IPS-NIHi7 (cell line): ENCODE measurements around the gene PLAC9.
"Not testable (repeated sequence)": the region's sequence is repeated elsewhere in the genome, so short reads cannot be mapped to it uniquely, and the experiment has no call there.

ENCODE experiments used
- DNase-seq: peaks from one replicate; pipeline ENCODE4 v3.0.0; 2012; ENCODE audit warnings: mixed read lengths; ENCODE audit errors: extremely low spot score

Gene PLAC9, protein sequence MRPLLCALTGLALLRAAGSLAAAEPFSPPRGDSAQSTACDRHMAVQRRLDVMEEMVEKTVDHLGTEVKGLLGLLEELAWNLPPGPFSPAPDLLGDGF

GRCh38 chr10:80132299-80133139 lies at the start of gene PLAC9:
Gene PLAC9 (plus strand): TSS chr10:80132730. CDS start chr10:80132763, 33 bp downstream.
- peak; percentile 54 for DNase-seq

GRCh38 chr10:80090121-80090520 lies 42.4 kb upstream of the PLAC9 start:
- DNase-seq, result no peak

GRCh38 chr10:80094231-80094630 lies 38.3 kb upstream of the PLAC9 start:
- DNase-seq, result no peak

DNA sequence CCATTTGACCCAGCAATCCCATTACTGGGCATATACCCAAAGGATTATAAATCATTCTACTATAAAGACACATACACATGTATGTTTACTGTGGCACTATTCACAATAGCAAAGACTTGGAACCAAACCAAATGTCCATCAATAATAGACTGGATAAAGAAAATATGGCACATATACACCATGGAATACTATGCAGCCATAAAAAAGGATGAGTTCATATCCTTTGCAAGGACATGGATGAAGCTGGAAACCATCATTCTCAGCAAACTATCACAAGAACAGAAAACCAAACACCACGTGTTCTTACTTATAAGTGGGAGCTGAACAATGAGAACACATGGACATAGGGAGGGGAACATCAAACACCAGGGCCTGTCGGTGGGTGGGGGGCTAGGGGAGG lies 34.3 kb upstream of the PLAC9 start:
- DNase-seq, result not testable (repeated sequence)

DNA sequence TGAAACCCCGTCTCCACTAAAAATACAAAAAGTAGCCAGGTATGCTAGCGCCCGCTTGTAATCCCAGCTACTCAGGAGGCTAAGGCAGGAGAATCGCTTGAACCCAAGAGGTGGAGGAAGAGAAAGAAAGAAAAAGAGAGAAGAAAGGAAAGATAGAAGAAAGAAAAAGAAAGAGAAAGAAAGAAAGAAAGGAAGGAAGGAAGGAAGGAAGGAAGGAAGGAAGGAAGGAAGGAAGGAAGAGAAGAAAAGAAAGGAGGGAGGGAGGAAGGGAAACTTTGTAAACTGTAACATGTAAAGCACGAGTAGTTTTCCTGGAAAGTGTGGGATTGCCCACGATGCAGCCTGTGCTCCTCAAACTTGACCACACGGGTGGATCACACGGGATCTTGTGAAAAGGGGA lies 33.2 kb upstream of the PLAC9 start:
- DNase-seq, result not testable (repeated sequence)

- DNase-seq, result no peak
Observed at GRCh38 chr10:80100116-80100515, 32.4 kb upstream of the PLAC9 start.

DNA sequence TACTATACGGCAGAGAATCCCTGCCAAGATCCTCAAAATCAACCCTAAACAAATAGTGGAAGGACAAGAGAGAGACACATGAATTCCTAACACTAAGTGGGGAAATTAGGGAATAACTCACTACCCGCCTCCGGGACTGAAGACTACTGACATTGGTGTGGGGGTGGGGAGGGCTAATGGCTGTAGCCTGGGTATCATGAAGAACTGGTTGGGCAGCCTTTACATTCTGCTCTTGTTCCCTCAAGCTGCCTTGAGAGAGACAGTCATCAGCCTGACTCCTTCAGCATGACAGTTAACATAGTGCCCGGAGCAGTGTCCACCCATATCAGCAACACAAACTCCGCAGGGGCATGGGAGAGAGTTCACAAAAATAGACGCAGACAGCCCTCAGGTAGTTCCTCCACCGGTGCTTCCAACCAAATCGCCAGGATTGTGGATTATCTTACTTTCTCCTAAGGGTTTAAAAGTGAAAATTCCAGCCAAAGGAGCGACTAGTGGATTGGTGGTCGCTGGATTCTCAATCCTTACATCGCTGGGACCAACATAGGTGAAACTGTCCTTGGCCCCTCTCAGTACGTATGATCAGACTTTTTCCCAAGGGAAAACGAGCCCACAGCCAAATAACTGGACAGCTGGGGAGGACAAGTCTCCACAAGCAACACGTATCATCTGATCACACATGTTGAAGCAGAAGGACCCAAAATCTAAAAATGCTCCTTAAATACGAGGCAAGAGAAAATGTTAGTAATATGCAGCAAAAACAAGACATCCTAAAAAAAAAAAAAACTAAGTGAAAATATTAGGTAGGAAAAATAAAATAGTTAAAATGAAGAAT lies 31.5 kb upstream of the PLAC9 start:
- peak; percentile 31 for DNase-seq

GRCh38 chr10:80104066-80104926 lies 28.2 kb upstream of the PLAC9 start:
- no peak for DNase-seq

GRCh38 chr10:80108576-80109239 lies 23.8 kb upstream of the PLAC9 start:
- DNase-seq, result no peak

- DNase-seq, result no peak
Observed at GRCh38 chr10:80110986-80111385, 21.5 kb upstream of the PLAC9 start.

DNA sequence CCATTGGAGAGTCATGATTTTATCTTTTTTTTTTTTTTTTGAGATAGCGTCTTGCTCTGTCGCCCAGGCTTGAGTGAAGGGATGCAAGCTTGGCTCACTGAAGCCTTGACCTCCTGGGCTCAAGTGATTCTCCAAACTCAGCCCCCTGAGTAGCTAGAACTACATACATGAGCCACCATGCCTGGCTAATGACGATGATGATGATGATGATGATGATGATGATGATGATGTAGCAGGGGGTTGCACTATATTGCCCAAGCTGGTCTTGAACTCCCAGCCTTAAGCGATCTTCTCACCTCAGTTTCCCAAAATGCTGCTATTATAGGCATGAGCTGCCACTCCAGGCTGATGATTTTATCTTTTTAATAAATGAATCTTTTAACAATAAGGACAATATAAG lies 13.9 kb upstream of the PLAC9 start:
- DNase-seq, result no peak

GRCh38 chr10:80122110-80122710 lies 10.3 kb upstream of the PLAC9 start:
- no peak for DNase-seq

DNA sequence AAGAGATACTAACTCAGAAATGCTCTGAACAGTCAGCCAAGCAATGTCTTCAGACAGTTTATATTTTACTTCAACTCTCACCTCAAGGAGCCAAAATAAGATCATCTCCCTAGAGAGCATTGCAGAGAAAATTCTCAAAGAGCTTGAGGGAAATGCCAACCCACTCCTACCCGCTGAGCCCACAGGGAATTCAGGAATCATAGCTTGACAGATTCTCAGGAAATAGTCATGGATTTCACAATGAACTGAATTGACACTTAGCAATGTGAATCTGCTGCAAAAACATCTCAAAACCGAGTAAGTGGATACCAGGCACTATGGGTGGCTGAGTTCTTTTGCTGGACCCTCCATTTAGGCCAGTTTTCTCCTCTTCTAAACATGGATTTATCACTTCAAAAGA lies 9.8 kb upstream of the PLAC9 start:
- DNase-seq, result no peak

DNA sequence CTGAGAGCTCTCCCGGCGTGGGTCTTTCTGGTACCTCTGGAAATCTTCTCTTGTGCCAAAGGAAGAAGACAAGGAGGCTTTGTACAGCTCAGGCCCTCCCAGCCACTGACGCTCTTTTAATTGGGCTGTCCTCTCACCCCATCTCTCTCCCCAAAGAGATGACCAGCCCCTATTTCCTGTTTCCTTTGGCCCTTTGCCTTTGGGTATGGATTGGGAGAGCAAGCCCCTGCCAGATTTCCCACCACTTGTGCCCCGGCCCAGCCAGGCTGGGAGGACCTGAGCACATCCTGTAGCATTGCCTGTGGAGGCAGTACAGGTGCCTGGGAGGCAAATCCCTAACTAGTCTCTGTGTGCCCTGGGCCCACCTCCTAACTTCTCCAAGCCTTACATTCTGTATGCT lies 5.7 kb upstream of the PLAC9 start:
- no peak for DNase-seq

GRCh38 chr10:80131499-80131901 lies 1.0 kb upstream of the PLAC9 start:
- peak; percentile 41 for DNase-seq

GRCh38 chr10:80133206-80133605 lies 676 bp downstream of the PLAC9 start:
- DNase-seq, result no peak

- not testable (repeated sequence) for DNase-seq
Observed at GRCh38 chr10:80133687-80134086, 1.2 kb downstream of the PLAC9 start.

- DNase-seq, result no peak
Observed at GRCh38 chr10:80136134-80136571, 3.6 kb downstream of the PLAC9 start.

DNA sequence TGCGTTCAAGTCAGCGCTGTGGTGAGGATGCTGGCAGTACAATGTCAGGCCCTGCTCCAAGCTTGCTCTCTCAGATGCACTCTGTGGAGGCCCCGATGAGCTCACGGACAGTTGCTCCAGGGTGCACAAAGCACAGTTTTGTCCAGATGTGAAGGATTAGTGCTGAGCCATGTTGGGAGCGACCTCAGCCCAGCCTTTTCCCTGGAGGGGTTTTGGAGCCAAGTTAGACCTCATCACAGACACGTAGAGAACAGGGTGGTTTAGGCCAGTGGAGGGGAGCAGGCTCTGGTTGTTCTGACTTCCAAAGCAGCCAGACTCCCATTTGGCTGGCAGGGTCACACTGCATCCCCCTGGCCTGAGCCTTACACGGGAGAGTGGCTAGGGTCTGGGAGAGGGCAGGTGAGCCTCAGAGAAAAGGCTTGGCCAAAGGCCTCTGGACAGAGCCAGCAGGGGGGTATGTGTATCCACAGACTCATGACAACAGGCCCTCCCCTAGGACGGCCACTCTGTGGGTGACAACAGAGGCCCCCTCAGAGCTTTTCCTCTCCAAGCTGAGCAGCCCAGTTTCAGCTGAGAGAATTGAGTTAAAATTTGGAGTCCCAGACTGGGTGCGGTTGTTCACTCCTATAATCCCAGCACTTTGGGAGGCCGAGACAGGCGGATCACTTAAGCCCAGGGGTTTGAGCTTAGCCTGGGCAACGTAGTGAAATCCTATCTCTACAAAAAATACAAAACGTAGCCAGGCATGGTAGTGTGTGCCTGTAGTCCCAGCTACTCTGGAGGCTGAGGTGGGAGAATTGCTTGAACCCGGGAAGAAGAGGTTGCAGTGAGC lies 4.7 kb downstream of the PLAC9 start:
- no peak for DNase-seq

DNA sequence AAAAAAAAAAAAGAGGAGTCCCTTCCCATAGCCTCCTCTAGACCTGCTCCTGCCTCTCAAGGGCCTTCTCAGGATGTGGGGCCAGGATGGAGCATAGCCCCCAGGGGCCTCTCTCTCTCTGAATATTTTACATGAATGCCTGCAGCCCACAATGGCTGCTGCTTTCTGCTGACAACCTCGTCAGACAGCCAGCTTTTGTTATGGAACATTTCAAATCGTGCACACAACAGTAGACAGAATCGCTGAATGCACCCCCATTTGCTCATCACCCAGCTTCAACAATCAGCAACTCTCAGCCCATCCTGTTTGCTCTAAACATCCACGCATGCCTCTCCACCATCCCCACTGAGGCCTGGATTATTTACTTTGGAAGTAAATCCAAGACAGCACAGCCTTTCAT lies 5.4 kb downstream of the PLAC9 start:
- DNase-seq, result no peak
